Stimulated activated CD8-positive, alpha-beta memory T cell treated with anti-CD3 and anti-CD28 coated beads, Interleukin-15, amount 100 ng/mL, for 48 hours (primary cell): ENCODE measurements around the gene CCRL2.
"Not testable (repeated sequence)": the region's sequence is repeated elsewhere in the genome, so short reads cannot be mapped to it uniquely, and the experiment has no call there.

Experiments
- DNase-seq, 2 donors: peaks; one replicate each; pipeline ENCODE4 v3.0.0-alpha.2; 2020; ENCODE audit warnings: low read depth in 2 of 2

Gene CCRL2

DNA sequence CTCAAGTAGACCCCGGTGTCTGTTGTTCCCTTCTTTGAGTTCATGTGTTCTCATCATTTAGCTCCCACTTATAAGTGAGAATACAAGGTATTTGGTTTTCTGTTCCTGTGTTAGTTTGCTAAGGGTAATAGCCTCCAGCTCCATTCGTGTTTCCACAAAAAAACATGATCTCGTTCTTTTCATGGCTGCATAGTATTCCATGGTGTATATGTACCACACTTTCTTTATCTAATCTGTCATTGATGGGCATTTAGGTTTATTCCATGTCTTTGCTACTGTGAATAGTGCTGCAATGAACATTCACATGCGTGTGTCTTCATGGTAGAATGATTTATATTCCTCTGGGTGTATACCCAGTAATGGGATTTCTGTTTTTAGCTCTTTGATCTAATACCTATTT is 4.2 kb upstream of the CCRL2 start:
- DNase-seq, result not testable (repeated sequence)

DNA sequence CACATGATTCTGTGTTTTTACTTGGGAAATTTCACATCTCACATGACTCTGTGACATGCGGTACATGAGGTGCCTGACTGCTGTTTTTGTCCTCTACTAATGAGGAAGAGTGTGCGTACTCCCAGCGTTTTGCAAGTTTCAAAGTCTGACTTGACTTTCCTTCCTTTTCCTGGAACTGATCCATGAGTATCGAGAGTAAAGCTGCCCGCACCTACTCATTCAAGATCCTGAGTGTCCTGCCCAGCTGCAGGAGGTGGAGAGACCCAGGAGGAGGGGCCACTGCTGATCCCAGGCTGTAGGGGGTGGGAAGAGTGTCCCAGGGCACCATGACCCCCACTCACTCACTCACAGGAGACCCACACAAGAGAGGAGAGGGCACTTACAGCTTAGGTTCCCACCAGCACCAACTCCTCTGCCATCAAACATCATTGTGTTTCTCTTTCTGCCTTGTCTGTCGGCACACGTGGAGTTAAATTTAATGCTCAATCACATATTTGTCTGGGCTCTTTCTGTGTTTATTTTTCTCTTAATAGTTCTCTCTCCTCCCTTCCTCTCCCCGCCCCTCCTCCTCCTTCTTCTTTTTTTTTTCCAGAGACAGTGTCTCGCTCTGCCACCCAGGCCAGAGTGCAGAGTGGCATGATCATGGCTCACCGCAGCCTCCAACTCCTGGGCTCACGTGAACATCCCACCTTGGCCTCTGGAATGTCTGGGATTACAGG is 1.6 kb upstream of the CCRL2 start:
- no peak for DNase-seq

DNA sequence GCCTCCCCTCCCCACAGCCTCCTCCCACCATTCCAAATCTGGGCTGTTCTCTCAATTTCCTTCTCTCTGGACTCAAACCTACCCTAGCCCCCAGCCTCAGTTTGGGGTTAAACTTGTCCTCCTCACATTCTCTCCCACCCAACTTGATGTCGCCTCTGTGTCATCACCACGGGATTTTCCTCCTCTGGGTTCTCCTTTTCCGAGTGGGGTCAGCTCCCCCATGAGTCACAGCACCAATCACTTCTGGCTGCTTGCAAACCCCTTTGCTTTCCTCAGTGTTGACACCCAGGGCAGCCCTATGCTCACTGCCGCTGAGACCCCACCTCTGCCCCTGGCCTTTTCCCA is 644 bp upstream of the CCRL2 start:
- no peak for DNase-seq

DNA sequence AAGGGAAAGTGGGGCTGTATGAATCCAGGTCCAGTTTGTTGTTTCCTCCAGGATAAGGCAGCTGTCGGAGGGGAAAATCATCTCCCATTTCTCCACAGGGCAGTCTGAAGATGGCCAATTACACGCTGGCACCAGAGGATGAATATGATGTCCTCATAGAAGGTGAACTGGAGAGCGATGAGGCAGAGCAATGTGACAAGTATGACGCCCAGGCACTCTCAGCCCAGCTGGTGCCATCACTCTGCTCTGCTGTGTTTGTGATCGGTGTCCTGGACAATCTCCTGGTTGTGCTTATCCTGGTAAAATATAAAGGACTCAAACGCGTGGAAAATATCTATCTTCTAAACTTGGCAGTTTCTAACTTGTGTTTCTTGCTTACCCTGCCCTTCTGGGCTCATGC is 911 bp downstream of the CCRL2 start:
- DNase-seq, result no peak

DNA sequence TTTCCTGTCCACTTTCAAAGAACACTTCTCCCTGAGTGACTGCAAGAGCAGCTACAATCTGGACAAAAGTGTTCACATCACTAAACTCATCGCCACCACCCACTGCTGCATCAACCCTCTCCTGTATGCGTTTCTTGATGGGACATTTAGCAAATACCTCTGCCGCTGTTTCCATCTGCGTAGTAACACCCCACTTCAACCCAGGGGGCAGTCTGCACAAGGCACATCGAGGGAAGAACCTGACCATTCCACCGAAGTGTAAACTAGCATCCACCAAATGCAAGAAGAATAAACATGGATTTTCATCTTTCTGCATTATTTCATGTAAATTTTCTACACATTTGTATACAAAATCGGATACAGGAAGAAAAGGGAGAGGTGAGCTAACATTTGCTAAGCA is 1.8 kb downstream of the CCRL2 start:
- no peak for DNase-seq

DNA sequence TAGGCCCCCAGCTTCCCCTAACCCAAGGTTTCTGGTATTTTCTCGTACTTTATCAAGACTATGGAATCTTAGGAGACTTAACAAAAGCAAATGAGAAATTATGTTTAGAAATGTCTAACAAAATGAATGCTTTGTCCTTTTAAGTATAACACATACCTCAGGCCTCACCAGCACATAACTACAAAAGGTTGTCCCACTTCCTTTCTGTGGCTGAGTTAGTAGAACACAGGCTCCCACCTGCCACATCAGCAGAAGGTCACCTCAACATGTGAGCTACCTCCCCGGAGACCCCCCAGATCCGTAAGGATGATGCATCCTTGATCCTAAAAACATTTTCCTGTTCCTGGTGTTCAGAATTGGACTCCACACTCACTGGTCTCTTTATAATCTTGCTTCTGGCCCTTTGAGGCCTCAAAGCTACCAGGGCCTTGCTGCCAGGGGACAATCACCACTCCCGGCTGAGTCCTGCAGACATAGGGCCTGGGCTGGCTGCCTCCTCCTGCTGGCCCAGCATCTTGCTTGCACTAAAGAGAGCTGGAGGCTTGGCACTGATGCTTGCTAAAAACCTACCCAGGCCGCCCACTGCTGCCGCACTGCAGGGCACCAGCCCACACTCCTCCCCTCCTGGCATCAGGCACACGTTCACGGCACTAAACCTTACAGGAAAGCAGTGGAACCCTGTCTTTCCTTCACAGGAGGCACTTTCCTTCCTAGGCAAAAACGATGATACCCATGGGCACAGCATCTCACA is 2.9 kb downstream of the CCRL2 start:
- DNase-seq, result no peak

DNA sequence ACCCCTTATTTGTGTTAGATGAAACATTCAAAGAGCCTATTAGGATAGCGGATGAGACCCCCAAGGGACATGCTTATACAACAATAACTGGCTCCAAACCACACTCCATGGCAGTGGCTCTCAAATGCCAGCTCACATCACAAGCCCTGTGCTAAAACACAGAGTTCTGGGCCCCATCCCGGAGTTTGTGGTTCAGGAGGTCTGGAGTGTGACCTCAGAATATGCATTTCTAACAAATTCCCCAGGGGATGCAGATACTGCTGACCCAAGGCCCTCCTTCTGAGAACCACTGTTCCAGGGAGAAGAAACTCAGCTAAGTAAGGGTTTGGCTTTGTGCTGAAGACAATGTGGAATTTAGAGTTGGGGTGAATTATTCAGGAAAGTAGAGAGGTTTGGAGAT is 3.6 kb downstream of the CCRL2 start:
- DNase-seq, result no peak

DNA sequence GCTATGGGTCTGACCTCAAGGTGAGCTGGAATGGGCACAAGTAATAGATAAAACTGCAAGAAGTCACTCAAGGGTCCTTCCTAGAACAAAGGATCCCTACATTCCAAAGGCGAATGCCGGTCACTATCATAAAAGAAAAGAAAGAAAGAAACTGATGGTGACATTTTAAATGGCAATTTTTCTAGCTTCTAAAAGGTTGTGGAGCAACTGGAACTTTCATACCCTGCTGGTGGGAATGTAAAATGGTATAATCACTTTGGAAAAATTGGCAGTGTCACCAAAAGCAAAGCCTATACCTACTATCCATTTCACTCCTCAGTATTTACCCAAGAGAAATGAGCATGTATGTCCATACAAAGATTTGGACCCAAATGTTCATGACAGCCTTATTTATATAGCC is 4.2 kb downstream of the CCRL2 start:
- DNase-seq, result no peak

DNA sequence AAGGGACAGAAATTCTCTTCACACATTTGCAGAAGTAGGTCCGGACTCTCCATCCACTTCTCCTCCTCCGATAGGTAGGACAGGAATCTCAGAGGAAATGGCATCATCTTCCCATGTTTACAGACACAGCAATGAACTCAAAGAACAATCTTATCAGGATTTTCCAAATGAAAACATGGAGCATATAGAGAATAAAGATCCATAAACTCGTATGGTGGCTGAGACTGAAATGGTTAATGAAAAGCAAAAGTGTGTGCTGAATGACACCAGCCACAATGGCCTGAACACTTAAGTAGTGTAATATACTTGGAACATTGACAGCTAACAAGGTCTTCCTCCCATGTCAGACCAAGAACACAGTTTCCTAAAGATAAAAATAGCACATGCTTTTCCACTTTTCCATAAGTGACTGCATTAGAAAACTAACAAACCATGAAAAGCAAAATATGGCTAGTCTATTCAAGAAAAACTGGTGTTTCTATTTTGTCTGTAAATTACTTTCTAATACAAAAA is 5.8 kb downstream of the CCRL2 start:
- DNase-seq, result no peak

DNA sequence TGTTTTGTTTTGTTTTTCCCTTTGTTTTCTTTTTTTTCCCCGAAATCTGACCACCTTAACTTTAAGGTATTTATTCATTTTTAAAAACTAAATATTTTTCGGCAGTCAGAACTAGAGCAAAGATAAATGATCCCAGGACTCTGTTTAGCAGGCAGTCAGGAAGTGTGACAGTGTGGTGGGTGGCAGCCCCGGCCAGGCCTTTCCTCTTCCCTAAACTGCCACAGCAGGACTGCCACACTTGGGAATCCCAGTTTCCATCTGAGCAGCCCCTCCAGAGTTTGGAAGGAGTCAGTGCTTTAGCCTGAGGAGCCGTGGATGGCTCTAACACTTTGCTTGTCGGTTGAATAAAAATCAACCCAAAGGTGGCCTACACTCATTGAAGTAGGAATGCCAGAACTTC is 6.9 kb downstream of the CCRL2 start:
- DNase-seq, result no peak

DNA sequence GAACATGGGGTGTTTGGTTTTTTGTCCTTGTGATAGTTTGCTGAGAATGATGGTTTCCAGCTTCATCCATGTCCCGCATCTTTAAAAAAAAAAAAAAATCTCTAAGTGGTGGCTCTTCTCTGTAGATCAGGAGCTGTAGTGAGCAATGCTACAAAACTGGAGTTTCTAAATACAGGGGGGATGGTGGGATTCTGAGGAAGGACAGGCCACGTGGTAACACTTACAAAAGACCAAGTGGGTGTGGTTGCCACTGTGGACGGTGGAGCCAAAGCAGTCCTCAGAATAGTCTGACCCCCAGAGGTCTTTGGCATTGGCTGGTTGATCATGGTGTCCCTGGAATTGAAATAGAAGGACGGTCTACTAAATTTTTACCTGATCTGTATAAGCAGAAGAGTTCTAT is 7.7 kb downstream of the CCRL2 start:
- no peak for DNase-seq

DNA sequence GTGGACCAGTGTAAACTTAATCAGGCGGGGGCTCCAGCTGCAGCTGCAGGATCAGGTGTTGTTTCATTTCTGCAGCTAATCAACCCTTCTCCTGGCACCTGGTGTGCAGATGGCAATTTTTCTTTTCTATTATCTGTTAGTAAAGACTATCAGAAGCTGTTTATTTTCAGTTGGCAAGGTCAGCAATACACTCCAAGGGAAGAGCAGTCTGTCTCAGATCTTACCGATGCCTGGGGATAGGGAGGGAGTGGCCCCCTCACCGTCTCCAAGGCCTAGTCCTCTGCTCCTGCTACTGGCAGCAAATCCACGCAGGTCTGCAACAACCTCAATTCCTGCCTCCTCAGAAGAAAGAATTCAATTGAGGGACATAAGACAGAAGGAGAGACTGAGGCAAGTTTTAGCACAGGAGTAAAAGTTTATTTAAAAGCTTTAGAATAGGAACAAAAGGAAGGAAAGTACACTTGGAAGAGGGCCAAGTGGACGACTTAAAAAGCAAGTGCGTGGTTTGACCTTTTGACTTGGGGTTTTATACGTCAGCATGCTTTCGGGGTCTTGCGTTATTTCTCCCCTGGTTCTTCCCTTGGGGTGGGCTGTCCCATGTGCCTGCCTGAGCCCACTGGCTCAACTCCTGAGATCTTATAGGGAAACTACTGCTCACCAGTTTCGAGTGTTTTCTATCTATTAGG is 9.2 kb downstream of the CCRL2 start:
- DNase-seq, result no peak

DNA sequence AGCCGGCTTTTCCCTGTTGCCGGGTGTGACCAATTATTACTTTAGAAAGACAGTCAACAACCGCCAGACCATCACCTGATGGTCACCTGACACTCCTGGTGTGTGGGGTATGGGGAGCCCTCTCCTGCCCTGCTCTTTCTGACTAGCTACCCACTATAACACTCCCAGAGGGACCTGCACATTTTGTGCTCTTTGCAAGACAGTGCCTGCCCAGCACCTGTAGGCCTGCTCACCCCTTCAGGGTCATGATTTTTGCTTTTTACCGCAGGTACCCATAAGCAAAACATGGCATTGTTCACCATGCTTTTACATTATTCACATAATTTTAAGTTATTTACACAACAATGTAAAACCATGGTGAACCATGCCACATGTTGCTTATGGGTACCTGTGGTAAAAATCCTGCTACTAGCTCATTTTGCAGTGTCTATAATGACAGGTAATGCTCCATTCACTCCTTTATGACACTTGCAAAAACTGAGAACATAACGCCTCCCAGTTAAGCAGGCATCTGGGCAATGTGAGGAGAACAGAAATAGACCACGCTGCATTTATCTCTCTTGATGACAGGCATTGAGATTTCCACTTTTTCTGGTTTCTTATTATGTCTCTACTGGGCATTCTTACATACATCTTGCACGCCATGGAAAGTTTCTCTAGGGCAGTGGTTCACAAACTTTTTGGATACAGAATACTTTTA is 9.9 kb downstream of the CCRL2 start:
- DNase-seq, result no peak

DNA sequence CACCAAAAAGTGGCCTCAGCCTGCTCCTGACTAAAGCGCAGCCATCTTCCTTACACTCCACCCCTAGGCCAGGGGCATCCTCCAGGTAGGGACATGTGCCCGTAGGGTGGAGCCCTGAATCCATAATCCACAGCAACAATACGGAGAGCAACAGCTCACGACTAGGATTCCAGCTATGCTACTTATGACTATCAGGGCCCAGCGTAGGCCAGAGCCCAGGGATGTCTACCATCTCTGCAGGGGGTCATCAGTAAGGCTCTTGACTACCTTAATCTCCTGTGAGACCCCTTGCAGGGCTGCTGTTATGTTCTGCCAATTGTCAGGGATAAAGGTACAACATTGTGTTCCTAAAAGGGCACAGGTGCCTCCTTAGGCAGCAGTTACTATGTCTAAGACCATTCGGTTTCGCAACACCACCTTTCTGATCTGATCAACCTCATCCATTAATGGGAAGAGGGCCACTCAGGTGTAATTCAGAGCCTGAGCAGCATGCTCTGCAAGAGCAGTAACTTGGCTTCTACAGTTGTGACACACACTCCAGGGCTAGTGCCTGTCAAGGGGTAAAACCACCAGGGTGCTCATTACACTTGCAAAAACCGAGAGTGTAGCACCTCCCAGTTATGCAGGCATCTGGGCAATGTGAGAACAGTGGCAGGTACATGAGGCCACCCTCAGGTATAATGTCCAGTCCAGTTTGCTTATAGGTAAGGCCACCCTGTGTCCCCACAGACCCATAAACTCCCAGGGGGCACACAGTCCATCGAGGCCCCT is 11.0 kb downstream of the CCRL2 start:
- no peak for DNase-seq

DNA sequence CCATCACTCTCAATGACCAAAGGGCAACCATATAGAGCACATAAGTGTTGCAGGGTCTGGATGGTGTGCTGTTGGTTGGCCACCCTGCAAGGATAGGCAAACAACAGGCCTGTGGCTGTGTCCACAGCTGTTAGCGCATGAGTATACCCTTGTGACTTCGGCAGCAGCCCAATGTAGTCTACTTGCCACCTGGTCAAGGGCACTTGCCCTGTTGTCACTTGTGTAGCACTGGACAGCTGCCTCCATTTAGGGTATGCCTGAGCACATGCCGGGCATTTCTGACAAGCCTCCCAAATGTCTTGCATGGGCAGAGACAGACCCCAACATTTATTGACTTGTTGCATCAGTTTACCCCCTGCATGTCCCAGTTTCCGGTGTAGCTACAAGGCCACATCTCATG is 12.8 kb downstream of the CCRL2 start:
- DNase-seq, result no peak

DNA sequence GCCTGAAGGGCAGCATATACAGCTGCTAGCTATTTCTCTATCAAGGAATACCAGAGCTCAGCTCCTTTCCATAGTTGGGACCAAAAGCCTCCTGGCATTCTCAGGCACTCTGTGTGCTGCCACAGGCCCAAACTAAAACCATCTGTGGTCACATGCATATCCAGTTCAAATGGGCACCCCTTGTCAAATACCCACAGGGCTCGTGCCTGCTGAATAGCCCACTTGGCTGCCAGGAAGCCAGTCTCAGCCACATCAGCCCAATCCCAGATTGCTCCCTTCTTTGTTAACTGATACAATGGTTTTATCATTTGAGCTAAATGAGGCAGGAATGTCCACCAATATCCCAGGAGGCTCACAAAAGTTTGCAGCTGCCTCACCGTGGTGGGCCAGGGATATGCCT is 13.9 kb downstream of the CCRL2 start:
- no peak for DNase-seq

DNA sequence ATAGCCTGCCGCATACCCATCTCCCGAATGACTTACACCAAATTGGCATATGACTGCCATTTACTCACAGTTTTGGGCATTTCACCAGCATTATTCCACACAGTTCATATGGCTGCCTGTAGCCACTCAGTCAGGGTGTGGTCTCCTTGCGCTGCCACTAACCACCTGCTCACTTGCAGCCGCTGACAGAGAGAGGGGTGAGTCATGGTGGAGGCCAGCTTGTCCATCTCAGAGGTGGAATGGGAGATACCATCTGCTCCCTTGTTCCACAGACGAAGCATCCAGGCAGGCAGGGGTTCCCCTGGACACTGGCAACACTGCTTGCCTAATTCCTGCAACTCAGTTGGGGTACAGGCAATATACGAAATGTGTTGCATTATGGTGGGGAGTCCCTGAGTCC is 15.6 kb downstream of the CCRL2 start:
- DNase-seq, result no peak

DNA sequence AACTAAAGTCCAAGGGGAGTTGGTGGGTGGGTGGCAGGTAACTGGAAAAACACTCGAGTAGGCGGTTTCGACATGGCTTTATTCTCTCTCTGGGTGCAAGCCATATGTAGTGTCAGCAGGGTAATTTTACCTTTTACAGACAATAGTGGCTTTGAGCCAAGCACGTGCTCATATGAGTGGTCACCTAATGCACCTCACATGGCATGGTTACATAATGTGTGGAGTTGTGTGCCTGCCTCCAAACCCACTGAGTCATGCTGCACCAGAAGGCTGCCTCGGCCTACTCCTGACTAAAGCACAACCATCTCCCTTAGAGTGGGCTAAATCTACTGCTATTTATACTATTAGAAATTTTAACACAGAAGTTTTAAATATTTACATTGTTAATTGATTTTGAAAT is 16.5 kb downstream of the CCRL2 start:
- DNase-seq, result no peak

DNA sequence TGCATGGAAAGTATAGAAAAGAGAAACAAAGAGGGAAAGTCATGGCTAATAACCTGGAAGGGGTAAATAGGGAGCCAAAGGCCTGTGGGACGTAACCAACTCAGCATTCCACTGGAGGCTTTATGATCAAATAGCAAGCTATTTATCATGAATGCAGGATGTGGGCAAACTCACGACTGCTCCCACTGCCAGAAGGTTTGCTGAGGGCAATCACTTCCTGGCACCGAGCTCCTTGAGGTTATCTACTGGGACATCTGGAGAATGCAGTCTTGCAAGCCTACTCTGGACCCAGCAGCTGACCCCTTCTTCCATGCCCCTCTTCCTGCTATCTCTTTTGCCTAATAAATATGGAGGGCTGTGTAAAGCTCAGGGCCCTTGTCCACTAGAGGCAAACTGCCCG is 19.4 kb downstream of the CCRL2 start:
- DNase-seq, result not testable (repeated sequence)

DNA sequence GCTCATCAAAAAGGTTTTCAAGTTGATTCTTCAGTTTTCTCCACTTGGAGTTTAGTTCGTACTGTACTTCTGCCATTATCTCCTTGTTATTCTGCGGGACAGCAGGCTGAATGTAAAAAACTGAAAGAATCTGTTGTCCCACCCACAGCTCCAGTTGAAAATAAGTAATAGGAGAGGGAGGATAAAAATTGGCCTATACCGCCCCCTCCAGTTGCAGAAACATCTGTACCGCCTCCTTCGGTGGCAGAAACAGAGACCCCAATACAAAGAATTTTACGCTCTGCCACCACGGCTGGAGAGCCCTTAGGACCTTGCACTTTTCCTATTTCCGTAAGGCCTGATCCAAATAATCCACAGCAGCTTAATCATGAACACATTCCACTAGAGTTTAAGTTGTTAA is 20.3 kb downstream of the CCRL2 start:
- DNase-seq, result not testable (repeated sequence)
